Calu3 (cell line): ENCODE results near the gene AGK. TPM values are rescaled to one million over a fixed set of nuclear protein-coding genes. Genes with fewer than 3 reads are reported as not detected.

Experiments
- BruUV-seq: library from RNA; stranded (reverse); fragments of 400-500 nt; replicated peaks from 2 replicates; lab custom pipeline; 2021; lab: Mats Ljungman, UMichigan
- CTCF ChIA-PET: fragments of 300-600 bp; sonication (Branson Sonifier 250); formaldehyde crosslinking; loops from one replicate; lab custom pipeline; 2022; ENCODE audit warnings: antibody characterized with exemption; lab: Charles Lee
- DNase-seq: peaks from one replicate; pipeline ENCODE4 v3.0.0; 2022
- H3K27ac Mint-ChIP-seq: one replicate; pipeline ENCODE4 v1.8.0; 2022; ENCODE audit warnings: mixed read lengths; ENCODE audit not compliant: unreplicated experiment
- H3K27me3 Mint-ChIP-seq: one replicate; pipeline ENCODE4 v1.8.0; 2022; ENCODE audit warnings: mixed read lengths; ENCODE audit not compliant: unreplicated experiment
- H3K36me3 Mint-ChIP-seq: one replicate; pipeline ENCODE4 v1.8.0; 2022; ENCODE audit warnings: mild to moderate bottlenecking, moderate library complexity, mixed read lengths; ENCODE audit not compliant: insufficient read depth, unreplicated experiment
- H3K4me1 Mint-ChIP-seq: one replicate; pipeline ENCODE4 v1.8.0; 2022; ENCODE audit warnings: mild to moderate bottlenecking, low read depth, mixed read lengths; ENCODE audit not compliant: unreplicated experiment
- H3K4me3 Mint-ChIP-seq: one replicate; pipeline ENCODE4 v1.8.0; 2022; ENCODE audit warnings: mild to moderate bottlenecking, low read depth, moderate library complexity, mixed read lengths; ENCODE audit not compliant: unreplicated experiment
- H3K9me3 Mint-ChIP-seq: one replicate; pipeline ENCODE4 v1.8.0; 2022; ENCODE audit warnings: low read depth, mixed read lengths; ENCODE audit not compliant: unreplicated experiment
- CTCF ChIP-seq: fragments of 200-600 bp; IDR thresholded peaks from one replicate; pipeline ENCODE4 v1.8.0; 2022; ENCODE audit warnings: antibody characterized with exemption; ENCODE audit not compliant: unreplicated experiment
- intact Hi-C: fragments of 100-400 bp; cut with micrococcal nuclease; formaldehyde crosslinking; loops from one replicate; pipeline ENCODE4 v1.10.0; 2022; ENCODE audit not compliant: unreplicated experiment
- total RNA-seq: library from RNA; stranded (reverse); gene quantifications from 2 replicates; pipeline ENCODE4 v1.2.3, GENCODE V29; 2022

The AGK gene
- total RNA-seq, 1 experiment from 2014 or later = 32.3 TPM

- Mint-ChIP-seq H3K27me3 (no peaks in the 10 kb centered on the region), H3K36me3 (peaks cover 8% of the 10 kb centered on the region), H3K27ac (no peak overlapping the region), H3K4me3 (no peak overlapping the region), H3K4me1 (no peaks in the 10 kb centered on the region), H3K9me3 (no peaks in the 10 kb centered on the region)
- DNase-seq = no peak
- no peak for TF ChIP-seq CTCF
- BruUV-seq = no TSS peak
- CTCF ChIA-PET = interaction anchor here (0.6 kb wide), 1 partner anchor 931 kb away, joined by 4 read pairs; no protein-coding TSS in a partner anchor
- intact Hi-C loops = no loop called here
These were observed 59.5 kb downstream of the AGK start for GRCh38 chr7:141610671-141611070.

GRCh38 chr7:141612861-141613260, 61.7 kb downstream of the AGK start:
- DNase-seq = no peak
- Mint-ChIP-seq H3K4me1 (no peaks in the 10 kb centered on the region), H3K27ac (no peak overlapping the region), H3K4me3 (no peak overlapping the region), H3K36me3 (peaks cover 8% of the 10 kb centered on the region), H3K27me3 (no peaks in the 10 kb centered on the region), H3K9me3 (no peaks in the 10 kb centered on the region)
- no TSS peak for BruUV-seq
- no peak for TF ChIP-seq CTCF
- CTCF ChIA-PET = no interaction called here
- intact Hi-C loops = no loop called here

GRCh38 chr7:141617280-141617679, 66.1 kb downstream of the AGK start:
- Mint-ChIP-seq H3K4me3 (no peak overlapping the region), H3K27me3 (no peaks in the 10 kb centered on the region), H3K36me3 (peaks cover 3% of the 10 kb centered on the region), H3K4me1 (no peaks in the 10 kb centered on the region), H3K27ac (no peak overlapping the region), H3K9me3 (no peaks in the 10 kb centered on the region)
- no peak for TF ChIP-seq CTCF
- CTCF ChIA-PET = no interaction called here
- BruUV-seq = no TSS peak
- DNase-seq = no peak
- intact Hi-C loops = no loop called here

- H3K4me3 Mint-ChIP-seq = no peak overlapping the region
- TF ChIP-seq CTCF = no peak
- no peaks in the 10 kb centered on the region for H3K36me3 Mint-ChIP-seq
- DNase-seq = no peak
- no peaks in the 10 kb centered on the region for H3K9me3 Mint-ChIP-seq
- no peak overlapping the region for H3K27ac Mint-ChIP-seq
- BruUV-seq = no TSS peak
- H3K4me1 Mint-ChIP-seq = no peaks in the 10 kb centered on the region
- intact Hi-C loops = no loop called here
- H3K27me3 Mint-ChIP-seq = no peaks in the 10 kb centered on the region
- CTCF ChIA-PET = no interaction called here
These were observed 68.5 kb downstream of the AGK start for GRCh38 chr7:141619745-141620144.
